GM23338 (cell line): ENCODE measurements around the gene ATF1.

Experiments
- CREB1 ChIP-seq: fragments of 250-450 bp; sonication (Bioruptor Pico); IDR thresholded peaks from 2 replicates; pipeline ENCODE4 v1.5.0; 2020; ENCODE audit warnings: low read depth, mild to moderate bottlenecking, moderate library complexity
- CTCF ChIP-seq, 2 experiments: fragments of 200-600 bp in 1 of 2; sonication (generic) in 1 of 2; conservative IDR thresholded peaks; 2 replicates each; pipeline versions ENCODE4 v1.5.1 to v1.6.1; 2016 to 2017; ENCODE audit warnings: antibody characterized with exemption in 2 of 2, low read depth in 2 of 2, mild to moderate bottlenecking in 2 of 2, moderate library complexity in 1 of 2
- ETS1 ChIP-seq: IDR thresholded peaks from 2 replicates; pipeline ENCODE4 v1.6.1; 2016; ENCODE audit warnings: antibody characterized with exemption
- EZH2 ChIP-seq: fragments of 200-600 bp; sonication (generic); IDR thresholded peaks from one replicate; pipeline ENCODE4 v1.8.0; 2017; ENCODE audit warnings: antibody characterized with exemption, mild to moderate bottlenecking, low read depth; ENCODE audit not compliant: unreplicated experiment
- EZH2phosphoT487 ChIP-seq: fragments of 200-600 bp; sonication (generic); IDR thresholded peaks from one replicate; pipeline ENCODE4 v1.8.1; 2018; ENCODE audit warnings: antibody characterized with exemption; ENCODE audit not compliant: unreplicated experiment
- JUNB ChIP-seq: IDR thresholded peaks from one replicate; pipeline ENCODE4 v1.6.1; 2016; ENCODE audit warnings: antibody characterized with exemption; ENCODE audit not compliant: unreplicated experiment
- POLR2AphosphoS5 ChIP-seq: IDR thresholded peaks from 2 replicates; pipeline ENCODE4 v1.6.1; 2016; ENCODE audit warnings: antibody characterized with exemption, low read depth
- REST ChIP-seq: IDR thresholded peaks from one replicate; pipeline ENCODE4 v1.6.1; 2018; ENCODE audit warnings: antibody characterized with exemption; ENCODE audit not compliant: unreplicated experiment
- ZNF114 ChIP-seq: fragments of 250-450 bp; sonication (Bioruptor Pico); IDR thresholded peaks from 2 replicates; pipeline ENCODE4 v1.5.0; 2020; ENCODE audit warnings: mild to moderate bottlenecking, moderate library complexity
- ZNF331 ChIP-seq: fragments of 250-450 bp; sonication (Bioruptor Pico); IDR thresholded peaks from 2 replicates; pipeline ENCODE4 v1.5.0; 2020; ENCODE audit warnings: low read depth, mild to moderate bottlenecking, moderate library complexity

- TF ChIP-seq REST (no peak), POLR2AphosphoS5 (no peak), CTCF (conservative IDR thresholded peaks at IDR 0.05; ENCODE audit: low read depth in 2 of 2) (no peak), CREB1 (CRISPR knock-in tag) (no peak), EZH2 (no peak), EZH2phosphoT487 (no peak), JUNB (no peak), ZNF114 (no peak), ETS1 (no peak), ZNF331 (CRISPR knock-in tag) (no peak)
Measured at GRCh38 chr12:50715174-50715573, 48.7 kb upstream of the ATF1 start.
